ENCODE measurements around the gene DLEU7.

The DLEU7 gene

DNA sequence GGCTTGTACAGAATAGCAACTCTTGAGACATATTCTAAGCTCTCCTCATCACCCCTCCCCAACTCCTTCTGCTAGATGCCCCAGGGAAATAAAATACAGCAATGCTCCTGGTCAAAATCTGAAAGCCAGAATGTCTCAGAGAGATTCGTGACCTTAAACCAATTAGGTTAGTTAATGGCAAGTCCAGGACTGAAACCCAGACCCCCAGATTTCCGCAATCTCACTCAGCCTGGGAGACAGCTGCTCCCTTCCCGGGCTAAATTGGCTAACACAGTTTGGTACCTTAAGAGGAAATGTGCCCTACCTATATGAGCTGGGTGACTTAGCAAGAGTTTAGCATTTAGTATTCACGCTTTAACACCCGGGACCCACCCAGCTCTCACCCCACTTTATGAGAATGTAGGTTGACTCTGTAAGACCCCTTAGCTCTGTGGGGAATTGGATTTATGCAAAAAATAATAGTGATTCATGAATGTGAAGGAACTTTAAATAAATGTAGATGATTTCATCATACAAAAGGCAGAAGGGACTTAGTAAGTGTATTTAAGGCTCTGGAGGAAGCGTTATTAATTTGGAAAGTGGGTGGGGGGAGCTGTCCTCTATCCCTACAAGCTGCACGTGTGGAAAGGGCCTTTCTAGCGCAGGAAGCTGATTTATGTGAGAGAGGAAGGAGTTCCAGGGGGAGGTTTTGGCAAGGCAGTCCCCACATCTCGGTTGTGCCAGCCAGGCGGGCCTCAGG lies 1.1 kb downstream of the DLEU7 start:
- no peak for DNase-seq

DNA sequence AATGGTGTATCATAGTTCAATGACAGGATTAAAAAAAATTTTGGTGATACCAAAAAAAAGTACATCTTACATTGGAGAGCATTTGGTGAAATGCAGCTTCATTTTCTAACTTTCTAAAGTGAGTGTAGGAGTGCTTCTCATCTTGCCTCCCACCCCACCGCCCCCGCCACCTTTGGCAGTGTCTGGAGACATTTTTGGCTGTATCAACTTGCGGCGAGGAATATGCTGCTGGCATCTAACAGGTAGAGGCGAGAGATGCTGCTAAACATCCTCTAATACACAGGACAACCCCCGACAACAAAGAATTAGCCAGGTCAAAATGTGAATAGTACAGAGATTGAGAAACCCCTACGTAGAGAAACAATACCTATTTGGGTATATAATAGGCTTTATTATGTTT lies 1.7 kb downstream of the DLEU7 start:
- DNase-seq, result no peak

- DNase-seq, result no peak
Measured at GRCh38 chr13:50840284-50840683, 3.2 kb downstream of the DLEU7 start.

DNA sequence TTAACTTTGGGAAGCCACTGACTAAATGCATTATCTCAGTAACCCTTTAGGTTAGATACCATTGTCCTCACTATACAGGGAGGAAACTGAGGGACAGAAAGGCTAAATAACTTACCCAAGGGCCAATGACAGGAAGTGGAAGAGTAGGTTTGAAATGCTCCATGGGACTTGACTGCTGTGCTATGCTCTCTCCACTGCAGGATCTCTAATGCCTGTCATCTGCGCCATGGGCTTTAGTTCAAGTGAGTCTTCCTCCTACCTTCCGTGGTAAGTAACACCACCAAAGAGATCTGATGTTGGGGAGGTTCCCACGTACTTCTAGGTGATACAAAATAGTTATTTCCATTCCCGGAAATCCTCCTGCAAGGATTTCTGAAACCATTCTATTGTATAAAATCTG lies 3.7 kb downstream of the DLEU7 start:
- DNase-seq, result no peak

GRCh38 chr13:50838701-50839100 lies 4.8 kb downstream of the DLEU7 start:
- DNase-seq, result no peak

DNA sequence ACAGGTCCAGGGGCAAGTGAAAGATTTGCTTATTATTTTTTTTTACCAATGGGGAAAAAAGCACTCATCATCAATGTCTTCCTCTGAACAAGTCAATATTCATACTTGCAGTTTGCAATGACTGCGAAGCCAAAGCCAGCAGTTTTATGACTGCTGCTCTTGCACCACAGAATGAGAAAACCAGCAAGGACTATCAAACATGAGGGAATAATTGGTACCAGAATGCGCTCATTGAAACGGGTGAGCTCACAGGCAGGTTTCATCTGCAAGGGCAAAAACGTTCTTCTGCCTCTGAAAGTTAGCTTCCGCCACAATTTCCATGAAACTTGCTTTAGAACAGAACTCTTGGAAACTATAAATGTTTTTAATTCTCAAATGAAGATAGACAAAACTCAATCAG lies 5.5 kb downstream of the DLEU7 start:
- no peak for DNase-seq

- DNase-seq, result no peak
Measured at GRCh38 chr13:50831512-50831911, 12.0 kb downstream of the DLEU7 start.

- DNase-seq, result no peak
Measured at GRCh38 chr13:50829896-50830295, 13.6 kb downstream of the DLEU7 start.

DNA sequence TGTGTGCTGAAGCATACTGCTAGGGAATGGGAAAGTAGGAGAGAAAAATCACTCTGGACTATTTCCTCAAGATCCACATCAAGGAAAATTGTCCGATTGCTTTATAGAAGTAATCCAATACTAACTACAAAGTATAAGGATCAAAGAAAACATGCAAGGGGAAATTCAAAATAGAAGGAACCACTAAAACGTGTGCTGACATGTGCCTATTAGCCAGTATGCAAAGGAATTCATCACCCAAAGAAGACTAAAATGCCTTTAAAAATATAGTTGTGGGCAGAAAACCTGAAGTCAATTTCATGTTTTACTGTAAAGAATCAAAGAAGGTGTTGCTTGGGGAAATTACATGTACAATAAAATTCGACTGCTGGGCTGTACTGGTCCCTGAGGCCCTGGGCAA lies 14.3 kb downstream of the DLEU7 start:
- DNase-seq, result no peak

DNA sequence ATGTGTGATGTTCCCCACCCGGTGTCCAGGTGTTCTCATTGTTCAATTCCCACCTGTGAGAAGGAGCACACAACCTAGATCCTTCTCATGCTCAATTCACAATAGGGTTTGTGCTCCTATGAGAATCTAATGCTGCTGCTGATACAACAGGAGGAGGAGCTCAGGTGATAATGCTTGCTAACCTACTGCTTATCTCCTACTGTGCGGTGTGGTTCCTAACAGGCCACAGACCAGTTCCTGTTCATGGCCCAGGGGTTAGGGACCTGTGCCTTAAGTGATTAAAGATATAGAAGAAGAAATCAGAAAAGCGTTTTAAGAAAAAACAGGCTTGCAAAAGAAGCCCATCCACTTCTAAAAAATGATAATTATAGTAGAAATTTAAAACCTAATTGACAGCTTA lies 17.5 kb downstream of the DLEU7 start:
- no peak for DNase-seq

- no peak for DNase-seq
Measured at GRCh38 chr13:50812242-50812641, 31.2 kb downstream of the DLEU7 start.

DNA sequence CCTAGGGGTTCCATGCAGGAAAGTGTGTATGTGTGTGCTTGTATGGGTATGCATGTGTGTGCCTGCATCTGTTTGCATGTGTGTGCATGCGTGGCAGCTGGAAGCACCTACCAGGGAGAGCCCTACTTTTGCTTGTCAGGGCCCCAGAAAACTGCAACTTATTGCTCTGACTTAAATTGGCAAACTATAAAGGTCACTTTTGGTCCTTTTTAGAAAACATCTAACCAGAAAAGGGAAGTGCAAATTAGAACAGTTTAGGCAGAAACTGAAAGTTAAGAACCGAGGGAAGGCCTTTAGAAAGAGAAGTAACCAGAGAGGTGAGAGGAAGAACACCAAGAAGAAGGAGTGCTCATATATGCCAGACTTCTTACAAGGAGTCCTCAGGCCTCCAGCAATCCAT lies 32.5 kb downstream of the DLEU7 start:
- no peak for DNase-seq

DNA sequence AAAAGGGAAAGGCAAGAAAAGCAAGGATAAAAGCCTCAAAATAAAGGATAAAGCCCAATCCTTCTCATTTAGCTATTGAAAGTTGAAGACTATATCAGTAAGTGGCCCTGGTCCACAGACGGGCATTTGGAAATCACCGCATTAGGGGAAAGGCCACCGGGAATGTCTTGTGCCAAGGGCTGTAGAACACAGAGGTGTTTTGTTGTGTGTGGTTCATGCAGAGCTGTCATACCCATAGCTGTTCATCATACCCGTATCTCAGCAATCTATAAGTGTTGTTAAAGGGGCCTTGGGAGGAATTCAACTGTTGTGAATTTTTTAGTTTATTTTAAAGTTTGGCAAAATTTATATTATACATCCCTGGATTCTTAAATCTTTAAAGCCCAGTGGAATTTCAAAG lies 33.0 kb downstream of the DLEU7 start:
- DNase-seq, result no peak

DNA sequence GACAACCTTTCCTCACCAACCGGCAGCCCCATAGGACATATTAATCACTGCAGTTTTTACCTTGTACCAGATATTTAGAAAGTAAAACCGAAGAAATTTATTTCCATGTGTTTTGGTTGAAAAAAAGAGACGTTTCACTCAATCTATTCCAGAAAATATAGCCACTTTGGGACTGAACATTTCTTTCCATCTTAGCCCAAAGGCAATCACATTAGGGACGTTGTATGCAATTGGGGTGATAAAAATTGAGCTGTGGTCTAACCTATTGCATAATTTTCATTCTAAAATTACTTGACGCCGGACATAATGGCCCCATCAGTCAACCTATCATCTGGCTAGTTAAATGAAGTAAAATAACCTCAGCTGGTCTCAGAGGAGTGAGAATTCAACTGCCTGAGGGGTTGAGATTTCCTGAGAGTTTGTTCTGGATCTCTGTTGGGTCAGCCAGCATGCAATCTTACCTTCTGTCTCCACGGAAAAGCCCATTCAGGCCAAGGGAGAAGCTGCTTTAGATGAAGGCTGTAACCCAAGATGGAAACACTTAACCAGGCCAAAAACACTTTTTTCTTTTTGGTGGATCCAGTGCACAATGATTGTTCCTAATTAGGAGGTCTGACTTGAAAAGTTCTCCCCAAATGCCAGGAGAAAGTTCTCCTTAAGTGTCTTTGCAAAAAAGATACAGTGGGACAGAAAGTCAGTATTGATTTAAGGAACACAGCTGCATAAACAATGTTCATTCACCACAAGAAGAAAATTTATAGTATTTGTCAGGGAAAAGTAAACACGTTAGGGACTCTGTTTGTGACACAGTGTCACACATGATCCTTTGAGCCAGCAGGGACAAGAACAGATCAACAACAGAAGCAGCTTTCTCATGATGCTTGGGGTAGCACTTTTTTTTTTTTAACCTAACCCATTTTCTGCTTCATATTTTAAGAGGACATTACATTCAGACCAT lies 34.1 kb downstream of the DLEU7 start:
- DNase-seq, result no peak

- DNase-seq, result no peak
Measured at GRCh38 chr13:50805805-50806204, 37.7 kb downstream of the DLEU7 start.

- peak; percentile 54 for DNase-seq
Measured at GRCh38 chr13:50801087-50801931, 42.2 kb downstream of the DLEU7 start.

DNA sequence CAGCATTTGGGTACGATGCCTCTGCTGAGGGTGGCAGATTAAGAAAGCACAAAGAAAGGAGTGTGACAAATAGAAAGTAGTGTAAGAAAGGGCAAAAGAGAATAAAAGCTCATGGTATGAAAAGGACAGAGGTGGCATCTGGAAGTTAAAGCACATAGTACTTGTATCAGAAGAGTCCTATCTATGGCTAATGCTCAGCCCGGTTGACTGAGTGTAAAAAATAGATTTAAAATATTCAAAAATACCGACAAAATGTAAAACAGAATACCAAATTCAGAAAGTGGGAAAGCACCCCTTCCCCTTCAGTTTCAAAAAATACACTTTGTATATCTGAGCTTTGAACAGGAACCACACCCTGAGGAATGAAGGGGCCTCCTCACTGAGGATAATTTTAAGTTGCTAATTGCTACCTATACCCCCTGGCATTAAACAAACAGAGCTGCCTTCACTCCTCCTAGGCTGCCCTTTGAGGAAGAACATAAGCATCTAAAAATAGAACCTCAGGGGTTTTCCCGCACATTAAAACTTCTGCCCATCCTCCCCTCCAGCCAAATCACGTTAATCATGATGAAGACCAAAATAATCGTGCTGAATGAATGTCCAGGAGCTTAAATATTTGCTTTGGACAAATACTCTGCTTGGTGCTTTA lies 43.3 kb downstream of the DLEU7 start:
- DNase-seq, result no peak

GRCh38 chr13:50798923-50799322 lies 44.6 kb downstream of the DLEU7 start:
- no peak for DNase-seq

DNA sequence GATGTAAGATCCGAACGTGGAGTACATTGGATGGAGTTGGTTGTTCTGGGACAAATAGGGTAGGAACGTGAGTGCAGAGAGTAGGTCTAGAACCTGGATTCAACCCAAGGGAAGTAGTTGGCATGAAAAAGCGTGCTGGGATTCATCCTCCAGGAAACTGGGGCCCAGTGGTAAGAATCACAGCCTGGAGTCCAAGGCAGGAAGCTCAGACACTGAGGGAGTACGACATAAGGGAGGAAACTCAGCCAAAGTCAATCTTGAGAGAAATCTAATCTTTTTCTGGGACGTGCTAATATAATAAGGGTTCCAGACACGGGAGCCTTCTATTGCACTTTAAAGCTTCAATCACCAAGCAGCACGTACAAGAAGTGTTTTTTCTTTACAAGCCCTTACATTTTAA lies 46.4 kb downstream of the DLEU7 start:
- DNase-seq, result no peak

- no peak for DNase-seq
Measured at GRCh38 chr13:50796463-50796862, 47.0 kb downstream of the DLEU7 start.

GRCh38 chr13:50794226-50794625 lies 49.3 kb downstream of the DLEU7 start:
- no peak for DNase-seq

DNA sequence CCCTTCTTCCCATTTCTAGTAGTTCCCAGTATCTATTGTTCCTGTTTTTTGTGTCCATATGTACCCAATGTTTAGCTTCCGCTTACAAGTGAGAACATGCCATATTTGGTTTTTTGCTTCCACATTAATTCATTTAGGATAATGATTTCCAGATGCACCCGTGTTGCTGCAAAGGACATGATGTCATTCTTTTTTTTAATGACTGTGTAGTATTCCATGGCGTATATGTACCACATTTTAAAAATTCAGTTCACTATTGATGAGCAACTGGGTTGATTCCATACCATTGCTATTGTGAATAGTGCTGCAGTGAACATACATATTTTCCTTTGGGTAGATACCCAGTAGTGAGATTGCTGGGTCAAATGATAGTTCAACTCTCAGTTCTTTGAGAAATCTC lies 50.5 kb downstream of the DLEU7 start:
- DNase-seq, result no peak
